DND-41 (cell line): ENCODE data around the gene MOCS2.
A peak's percentile ranks its signal among the peaks of the same experiment; 100 is the strongest.

ENCODE experiments used
- ATAC-seq: fragments of 200-7000 bp; cut with Tn5 transposase; 3 replicates; pipeline ENCODE4 v1.9.1; 2021; ENCODE audit warnings: low read depth; ENCODE audit not compliant: insufficient read depth
- DNase-seq: peaks from one replicate; pipeline ENCODE4 v3.0.0-alpha.2; 2020
- H2AFZ ChIP-seq: 2 replicates; pipeline ENCODE4 v1.6.0; 2012; ENCODE audit warnings: low read depth, low read length
- H3K27ac ChIP-seq: 2 replicates; pipeline ENCODE4 v1.5.1; 2012; ENCODE audit warnings: low read length, inconsistent platforms
- H3K27me3 ChIP-seq: fragments of 200-600 bp; sonication (generic); 2 replicates; pipeline ENCODE4 v1.6.0; 2012; ENCODE audit warnings: low read length, mild to moderate bottlenecking, inconsistent platforms; ENCODE audit not compliant: insufficient read depth, poor library complexity
- H3K36me3 ChIP-seq: 2 replicates; pipeline ENCODE4 v1.5.1; 2012; ENCODE audit warnings: low read length, inconsistent platforms; ENCODE audit not compliant: insufficient read depth
- H3K4me1 ChIP-seq: 2 replicates; pipeline ENCODE4 v1.5.1; 2012; ENCODE audit warnings: mild to moderate bottlenecking, low read length; ENCODE audit not compliant: insufficient read depth
- H3K4me2 ChIP-seq: 2 replicates; pipeline ENCODE4 v1.6.0; 2012; ENCODE audit warnings: mild to moderate bottlenecking, moderate library complexity, low read length, inconsistent platforms; ENCODE audit not compliant: insufficient read depth
- H3K4me3 ChIP-seq, 2 experiments: fragments of 200-600 bp in 1 of 2; shearing (Covaris generic) in 1 of 2; 2 replicates each; pipeline ENCODE4 v1.5.1; 2012 to 2016; ENCODE audit warnings: inconsistent platforms in 2 of 2, low read length in 2 of 2, mild to moderate bottlenecking in 2 of 2, low read depth in 1 of 2, moderate library complexity in 1 of 2
- H3K79me2 ChIP-seq: 2 replicates; pipeline ENCODE4 v1.6.0; 2012; ENCODE audit warnings: low read length, inconsistent platforms; ENCODE audit not compliant: insufficient read depth
- H3K9ac ChIP-seq: 2 replicates; pipeline ENCODE4 v1.6.0; 2012; ENCODE audit warnings: low read depth, mild to moderate bottlenecking, inconsistent platforms, low read length, moderate library complexity
- H3K9me3 ChIP-seq: 2 replicates; pipeline ENCODE4 v1.5.1; 2012; ENCODE audit warnings: low read length, moderate library complexity, mild to moderate bottlenecking, inconsistent platforms; ENCODE audit not compliant: insufficient read depth, severe bottlenecking
- H4K20me1 ChIP-seq: 2 replicates; pipeline ENCODE4 v1.6.0; 2012; ENCODE audit warnings: low read length; ENCODE audit not compliant: insufficient read depth
- EZH2 ChIP-seq: IDR thresholded peaks from 3 replicates; pipeline ENCODE4 v1.6.1; 2012; ENCODE audit warnings: borderline replicate concordance, low read depth, mild to moderate bottlenecking, moderate library complexity, low read length, inconsistent platforms; ENCODE audit not compliant: severe bottlenecking
- TF ChIP-seq, protein P1 (sequence below): IDR thresholded peaks from 2 replicates; pipeline ENCODE4 v1.5.1; 2012; ENCODE audit warnings: borderline replicate concordance, low read length, moderate library complexity, mild to moderate bottlenecking; ENCODE audit not compliant: poor library complexity, severe bottlenecking; ENCODE audit errors: extremely low read depth

The MOCS2 gene

GRCh38 chr5:53109443-53110127, at the start of gene MOCS2:
Gene MOCS2 (minus strand): TSS chr5:53109757. CDS start chr5:53107174, 2,583 bp downstream.
- Histone ChIP-seq H3K27me3 (no peaks in the 10 kb centered on the region), H3K27ac (peak within 1 kb of the TSS; percentile 74), H3K4me2 (peak within 1 kb of the TSS; percentile 80), H3K9me3 (no peaks in the 10 kb centered on the region), H3K36me3 (peaks cover 13% of the 10 kb centered on the region; the same call in 1 of the 2 replicates), H2AFZ (peak within 1 kb of the TSS; percentile 90), H3K79me2 (peaks cover 13% of the 10 kb centered on the region), H3K4me3 (peak within 1 kb of the TSS; percentile 44 to 64), H3K4me1 (peaks cover 42% of the 10 kb centered on the region), H3K9ac (peak within 1 kb of the TSS; percentile 60), H4K20me1 (no peaks in the 10 kb centered on the region)
- peak; percentile 97 for ATAC-seq
- DNase-seq, result peak; percentile 91
- TF ChIP-seq, protein P1, sequence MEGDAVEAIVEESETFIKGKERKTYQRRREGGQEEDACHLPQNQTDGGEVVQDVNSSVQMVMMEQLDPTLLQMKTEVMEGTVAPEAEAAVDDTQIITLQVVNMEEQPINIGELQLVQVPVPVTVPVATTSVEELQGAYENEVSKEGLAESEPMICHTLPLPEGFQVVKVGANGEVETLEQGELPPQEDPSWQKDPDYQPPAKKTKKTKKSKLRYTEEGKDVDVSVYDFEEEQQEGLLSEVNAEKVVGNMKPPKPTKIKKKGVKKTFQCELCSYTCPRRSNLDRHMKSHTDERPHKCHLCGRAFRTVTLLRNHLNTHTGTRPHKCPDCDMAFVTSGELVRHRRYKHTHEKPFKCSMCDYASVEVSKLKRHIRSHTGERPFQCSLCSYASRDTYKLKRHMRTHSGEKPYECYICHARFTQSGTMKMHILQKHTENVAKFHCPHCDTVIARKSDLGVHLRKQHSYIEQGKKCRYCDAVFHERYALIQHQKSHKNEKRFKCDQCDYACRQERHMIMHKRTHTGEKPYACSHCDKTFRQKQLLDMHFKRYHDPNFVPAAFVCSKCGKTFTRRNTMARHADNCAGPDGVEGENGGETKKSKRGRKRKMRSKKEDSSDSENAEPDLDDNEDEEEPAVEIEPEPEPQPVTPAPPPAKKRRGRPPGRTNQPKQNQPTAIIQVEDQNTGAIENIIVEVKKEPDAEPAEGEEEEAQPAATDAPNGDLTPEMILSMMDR, result no peak
- no peak for TF ChIP-seq EZH2

GRCh38 chr5:53151713-53152458, 42.3 kb upstream of the MOCS2 start:
- Histone ChIP-seq H3K79me2 (no peaks in the 10 kb centered on the region), H3K27me3 (no peaks in the 10 kb centered on the region), H3K36me3 (no peaks in the 10 kb centered on the region), H3K4me3 (no peak overlapping the region), H3K4me1 (no peaks in the 10 kb centered on the region), H3K9ac (no peak overlapping the region), H2AFZ (no peak overlapping the region), H4K20me1 (no peaks in the 10 kb centered on the region), H3K27ac (no peak overlapping the region), H3K4me2 (no peak overlapping the region), H3K9me3 (no peaks in the 10 kb centered on the region)
- DNase-seq (no peak), ATAC-seq (no peak)
- TF ChIP-seq EZH2, result no peak
- TF ChIP-seq, protein P1, result no peak

GRCh38 chr5:53133020-53133419, 23.5 kb upstream of the MOCS2 start:
- Histone ChIP-seq H3K27ac (no peak overlapping the region), H3K9ac (no peak overlapping the region), H2AFZ (no peak overlapping the region), H3K4me3 (no peak overlapping the region), H3K4me1 (no peaks in the 10 kb centered on the region), H3K27me3 (no peaks in the 10 kb centered on the region), H3K9me3 (no peaks in the 10 kb centered on the region), H3K36me3 (no peaks in the 10 kb centered on the region), H4K20me1 (no peaks in the 10 kb centered on the region), H3K79me2 (no peaks in the 10 kb centered on the region), H3K4me2 (no peak overlapping the region)
- DNase-seq (no peak), ATAC-seq (no peak)
- no peak for TF ChIP-seq EZH2
- TF ChIP-seq, protein P1, result no peak
